Liver (tissue), 3 donors: ENCODE results near the gene MEX3B.

Experiments
- ATF3 ChIP-seq: IDR thresholded peaks from 2 replicates; pipeline ENCODE4 v1.6.1; 2016; ENCODE audit warnings: antibody characterized with exemption
- CTCF ChIP-seq: fragments of 150-350 bp; IDR thresholded peaks from 2 replicates; pipeline ENCODE4 v1.5.1; 2017; ENCODE audit warnings: improper control_type of control experiment, low read depth, low read length; ENCODE audit not compliant: missing input control
- EGR1 ChIP-seq, 2 donors: IDR thresholded peaks; 2 replicates each; pipeline ENCODE4 v1.6.1; 2016 to 2018; ENCODE audit warnings: antibody characterized with exemption in 2 of 2, low read depth in 2 of 2
- FOXA1 ChIP-seq: IDR thresholded peaks from 2 replicates; pipeline ENCODE4 v1.6.1; 2016; ENCODE audit warnings: antibody characterized with exemption
- GABPA ChIP-seq, 2 donors: IDR thresholded peaks in 1 of 2; conservative IDR thresholded peaks in 1 of 2; 2 replicates each; pipeline ENCODE4 v1.6.1; 2016; ENCODE audit warnings: antibody characterized with exemption in 2 of 2, mild to moderate bottlenecking in 1 of 2, moderate library complexity in 1 of 2
- JUND ChIP-seq, 2 donors: IDR thresholded peaks; 2 replicates each; pipeline ENCODE4 v1.6.1; 2016; ENCODE audit warnings: antibody characterized with exemption in 2 of 2
- RAD21 ChIP-seq, 2 donors: IDR thresholded peaks; 2 replicates each; pipeline ENCODE4 v1.6.1; 2016; ENCODE audit warnings: antibody characterized with exemption in 2 of 2, mild to moderate bottlenecking in 2 of 2
- REST ChIP-seq: IDR thresholded peaks from 2 replicates; pipeline ENCODE4 v1.6.1; 2016; ENCODE audit warnings: antibody characterized with exemption, mild to moderate bottlenecking
- RXRA ChIP-seq, 2 donors: IDR thresholded peaks; 2 replicates each; pipeline ENCODE4 v1.6.1; 2017 to 2018; ENCODE audit warnings: antibody characterized with exemption in 2 of 2, mild to moderate bottlenecking in 1 of 2
- SP1 ChIP-seq: IDR thresholded peaks from 2 replicates; pipeline ENCODE4 v1.6.1; 2018; ENCODE audit warnings: antibody characterized with exemption, mild to moderate bottlenecking
- TAF1 ChIP-seq: conservative IDR thresholded peaks from 2 replicates; pipeline ENCODE4 v1.6.1; 2016; ENCODE audit warnings: antibody characterized with exemption, mild to moderate bottlenecking
- YY1 ChIP-seq: IDR thresholded peaks from 2 replicates; pipeline ENCODE4 v1.6.1; 2016; ENCODE audit warnings: antibody characterized with exemption, mild to moderate bottlenecking
- ZBTB33 ChIP-seq: IDR thresholded peaks from 2 replicates; pipeline ENCODE4 v1.6.1; 2016; ENCODE audit warnings: antibody characterized with exemption
- donor health status: healthy.
- donor health status: healthy.

- TF ChIP-seq ATF3 = no peak
- TF ChIP-seq SP1 = no peak
- no peak for TF ChIP-seq CTCF
- TF ChIP-seq REST = no peak
- TF ChIP-seq JUND (IDR thresholded peaks at IDR 0.05) = no peak
- TF ChIP-seq YY1 = no peak
- TF ChIP-seq RAD21 (IDR thresholded peaks at IDR 0.05) = no peak
- no peak for TF ChIP-seq EGR1 (IDR thresholded peaks at IDR 0.05; ENCODE audit: low read depth in 2 of 2)
- TF ChIP-seq ZBTB33 = no peak
- no peak for TF ChIP-seq FOXA1
- no peak for TF ChIP-seq TAF1
- no peak for TF ChIP-seq RXRA (IDR thresholded peaks at IDR 0.05)
- no peak for TF ChIP-seq GABPA (IDR thresholded peaks at IDR 0.05 in 1 of 2, conservative IDR thresholded peaks at IDR 0.05 in 1 of 2)
Observed at GRCh38 chr15:82093774-82094211, 48.0 kb upstream of the MEX3B start.
